HG03442 (cell line): ENCODE data around the gene GBP4.

Experiments used
- ATAC-seq: cut with Tn5 transposase; IDR thresholded peaks from one replicate; pipeline ENCODE4 v1.9.1; 2021; ENCODE audit warnings: mild to moderate bottlenecking, moderate library complexity; ENCODE audit not compliant: unreplicated experiment

GBP4 gene

DNA sequence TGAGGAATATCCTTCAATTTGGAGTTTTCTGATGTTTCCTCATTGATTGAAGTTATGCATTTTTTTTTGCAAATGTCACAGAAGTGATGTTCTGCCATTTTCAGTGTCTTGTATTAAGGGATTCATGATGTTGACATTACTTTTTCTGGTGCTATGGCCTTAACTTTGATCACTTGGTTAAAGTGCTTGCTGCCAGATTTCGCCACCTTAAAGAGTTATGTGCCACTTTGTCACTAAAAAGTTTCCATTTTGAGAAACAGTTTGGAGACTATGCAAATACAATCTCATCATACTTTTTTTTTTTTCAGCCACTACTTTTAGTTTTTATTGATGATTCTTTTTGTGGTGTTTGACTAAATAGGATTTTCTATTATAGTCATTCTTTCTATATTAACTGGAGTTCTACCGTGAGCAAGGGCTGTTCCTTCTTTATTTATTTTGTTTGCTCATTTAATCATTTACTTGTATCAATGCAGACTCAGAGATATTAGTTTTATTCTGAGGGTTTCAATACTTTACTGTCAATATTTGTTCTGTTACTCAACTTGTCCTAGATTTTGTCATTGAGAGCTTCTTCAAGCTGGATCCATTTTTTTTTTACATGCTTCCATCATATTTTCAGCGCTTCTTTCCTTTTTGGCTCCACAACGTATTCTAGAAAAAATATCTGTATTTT is 26.1 kb downstream of the GBP4 start:
- no peak for ATAC-seq

DNA sequence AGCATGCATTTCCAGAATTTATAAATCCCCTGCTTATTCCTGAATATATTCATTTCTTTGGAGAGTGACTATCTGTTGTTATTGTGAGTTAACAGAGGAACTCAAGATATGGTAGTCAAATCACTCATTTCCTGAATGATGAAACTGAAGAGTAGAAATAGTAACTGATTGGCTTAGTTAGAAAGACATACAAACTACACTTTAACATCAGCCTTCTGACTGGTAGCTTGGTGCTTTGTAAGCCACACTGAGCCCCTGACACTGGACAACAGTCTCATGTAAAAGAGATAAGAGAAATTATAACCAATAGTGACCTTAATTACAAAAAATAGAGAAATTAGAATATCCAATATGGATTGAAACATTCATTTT is 27.7 kb downstream of the GBP4 start:
- no peak for ATAC-seq

DNA sequence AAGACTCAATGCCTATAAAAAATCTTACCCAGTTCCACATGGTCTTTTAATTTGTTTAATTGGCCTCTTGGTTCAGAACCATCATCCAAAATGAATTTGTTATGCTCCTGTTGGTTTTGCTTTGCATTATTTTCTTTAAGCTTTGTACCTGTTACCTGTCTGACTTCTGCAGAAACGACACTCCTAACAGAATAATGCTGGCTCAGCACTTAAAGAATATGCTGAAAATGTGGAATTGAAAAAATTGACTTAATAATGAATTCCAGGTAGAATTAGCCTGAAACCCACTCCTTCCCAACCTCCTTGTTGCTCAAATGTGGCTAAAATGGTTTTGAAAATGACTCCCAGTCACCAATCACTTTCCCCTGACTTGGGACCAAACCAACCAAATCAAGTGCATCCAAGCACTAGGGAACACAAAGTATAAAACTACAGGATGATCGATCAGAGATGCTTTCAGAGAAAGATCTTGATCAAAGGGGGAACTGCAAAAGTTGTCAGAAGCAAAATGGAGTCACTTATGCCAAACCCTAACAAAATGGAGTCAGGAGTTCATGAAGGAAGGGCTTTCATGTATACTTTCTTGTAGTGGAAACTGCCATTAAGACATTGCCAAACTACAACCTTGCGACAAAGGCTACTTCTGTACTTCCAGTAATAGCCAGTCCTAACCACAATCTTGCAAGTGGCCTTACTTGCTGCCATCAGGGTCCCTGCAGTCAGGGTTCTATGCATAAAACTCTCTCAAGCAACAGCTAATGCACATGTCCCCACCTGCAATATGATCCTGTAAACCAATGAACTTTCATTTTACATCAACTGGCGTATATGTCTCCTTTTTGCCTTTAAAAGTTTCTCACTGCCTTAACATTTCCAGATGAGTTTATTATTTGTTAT is 28.3 kb downstream of the GBP4 start:
- no peak for ATAC-seq

DNA sequence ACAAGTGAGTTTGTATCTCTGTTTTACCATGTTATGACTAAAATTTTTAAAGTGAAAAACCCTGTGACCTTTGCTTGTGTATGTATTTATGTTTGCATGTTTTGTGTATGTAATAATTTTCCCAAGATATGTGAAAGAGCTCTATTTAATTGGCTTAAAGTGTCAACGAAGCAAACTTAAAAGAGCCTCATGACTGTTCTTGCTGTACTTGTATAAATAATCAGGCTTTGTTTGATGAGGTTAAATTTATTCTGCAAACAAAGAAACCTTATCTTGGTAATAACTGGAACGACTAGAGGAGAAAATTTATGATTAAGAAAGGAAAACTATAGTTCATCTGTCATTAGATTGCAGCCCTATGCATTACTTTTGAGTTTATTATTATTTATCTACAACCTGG is 29.6 kb downstream of the GBP4 start:
- ATAC-seq, result no peak

DNA sequence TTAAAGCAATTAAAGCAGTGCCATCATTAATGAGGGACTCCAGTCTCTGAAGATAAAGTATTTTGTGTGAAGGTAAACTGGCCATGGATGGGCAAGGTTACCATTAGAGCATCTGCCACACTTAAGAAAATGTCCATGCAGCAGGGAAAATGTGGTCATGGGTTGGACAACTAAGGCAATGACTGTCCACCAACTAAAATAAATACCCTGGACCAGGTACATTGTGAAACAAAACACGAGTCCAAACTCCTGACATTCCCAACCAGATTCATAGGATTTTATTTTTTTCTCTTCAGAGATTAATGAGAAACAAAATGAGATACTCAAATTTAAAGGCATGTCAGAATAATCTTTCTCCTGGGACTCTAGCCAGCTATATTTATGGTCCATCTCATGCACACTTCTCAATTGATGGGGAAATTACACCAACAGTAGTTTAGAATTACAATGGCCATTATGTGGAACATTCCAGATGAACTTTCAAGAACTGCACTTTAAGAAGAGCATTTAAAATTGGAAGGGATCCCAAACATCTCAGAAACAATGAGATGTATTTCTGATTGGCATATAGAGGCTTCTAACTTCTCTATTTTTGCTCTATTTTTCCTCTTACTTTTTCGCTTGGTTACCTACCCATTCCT is 31.0 kb downstream of the GBP4 start:
- ATAC-seq, result no peak

DNA sequence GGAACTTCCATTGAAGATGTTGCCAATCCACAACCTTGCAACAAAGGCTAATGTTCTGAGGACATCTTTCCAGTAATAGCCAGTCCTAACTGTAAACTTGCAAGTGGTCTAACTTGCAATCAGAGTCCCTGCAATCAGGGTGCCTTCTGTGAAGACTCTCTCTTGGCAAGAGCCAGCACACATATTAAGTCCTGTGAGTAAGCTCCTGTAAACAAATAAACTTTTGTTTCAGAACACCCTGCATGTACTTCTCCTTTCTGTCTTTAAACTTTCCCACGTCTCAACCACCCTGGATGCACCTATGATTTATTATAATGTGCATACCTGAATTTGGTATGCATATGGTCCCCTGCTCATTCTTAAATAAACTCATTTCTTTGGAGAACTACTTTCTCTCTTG is 32.0 kb downstream of the GBP4 start:
- ATAC-seq, result no peak

DNA sequence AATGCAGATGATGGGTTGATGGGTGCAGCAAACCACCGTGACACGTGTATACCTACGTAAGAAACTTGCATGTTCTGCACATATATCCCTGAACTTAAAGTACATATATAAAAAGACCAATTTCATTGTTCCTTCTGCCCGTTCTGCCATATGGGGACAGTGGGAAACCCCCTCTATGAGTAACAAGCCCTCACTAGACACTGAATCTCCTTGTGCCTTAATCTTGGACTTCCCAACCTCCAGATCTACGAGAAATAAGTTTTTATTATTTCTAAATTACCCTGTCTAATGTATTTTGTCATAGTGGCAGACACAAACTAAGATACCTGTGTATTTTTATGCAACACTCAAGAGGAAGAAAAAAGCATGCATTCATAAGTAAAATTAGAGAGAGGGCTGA is 32.9 kb downstream of the GBP4 start:
- no peak for ATAC-seq

DNA sequence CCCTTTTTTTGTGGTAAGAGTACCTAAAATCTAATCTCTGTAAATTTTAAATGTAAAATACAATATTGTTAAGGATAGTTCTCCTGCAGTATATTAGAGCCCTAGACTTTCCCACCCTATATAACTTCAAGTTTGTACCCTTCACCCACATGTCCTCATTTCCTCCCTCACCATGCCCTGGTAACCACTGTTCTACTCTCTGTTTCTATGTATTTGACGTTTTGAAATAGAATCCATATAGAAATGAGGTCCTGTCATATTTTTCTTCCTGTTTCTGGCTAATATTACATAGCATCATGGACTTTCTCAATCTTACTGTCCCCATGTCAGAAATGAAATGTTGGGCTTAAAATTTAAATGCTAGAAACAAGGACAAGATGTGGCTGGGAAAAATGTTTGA is 47.7 kb downstream of the GBP4 start:
- ATAC-seq, result no peak

DNA sequence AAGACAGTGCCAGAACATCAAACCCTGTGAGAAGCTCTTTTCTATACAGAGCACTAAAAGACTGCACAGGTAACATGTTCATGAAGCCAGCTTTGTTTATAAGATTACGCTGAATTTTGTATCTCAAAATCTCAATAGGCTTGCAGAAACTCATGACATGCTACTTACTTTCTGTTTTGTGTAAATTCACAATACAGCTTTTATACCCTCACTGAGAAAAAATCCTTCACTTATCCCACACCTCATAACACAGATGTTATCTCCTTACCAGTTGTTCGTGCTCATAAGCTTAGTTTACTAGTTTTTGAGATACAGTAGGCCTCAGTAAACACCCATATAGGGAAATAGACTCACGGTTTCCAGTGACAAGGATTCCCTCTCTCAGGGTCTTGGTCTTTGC is 48.8 kb downstream of the GBP4 start:
- ATAC-seq, result no peak

DNA sequence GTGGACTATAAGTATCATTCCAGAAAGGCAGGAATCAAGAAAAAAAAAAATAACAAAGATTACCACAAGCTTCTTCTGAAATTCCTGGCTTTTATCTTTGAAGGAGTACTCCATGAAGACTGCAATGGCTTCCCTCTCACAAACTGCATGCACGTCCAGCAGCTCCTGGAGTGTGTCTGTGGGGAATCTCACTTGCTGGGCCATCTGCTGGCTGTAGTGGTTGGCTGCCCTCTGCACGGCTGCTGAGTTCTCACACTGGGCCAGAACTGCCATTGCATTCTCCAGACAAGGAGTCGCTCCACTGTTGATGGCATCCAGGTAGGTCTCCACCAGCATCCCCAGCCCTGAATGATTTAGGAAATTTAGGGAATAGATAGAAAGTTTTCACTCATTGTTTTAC is 49.5 kb downstream of the GBP4 start:
- ATAC-seq, result no peak

DNA sequence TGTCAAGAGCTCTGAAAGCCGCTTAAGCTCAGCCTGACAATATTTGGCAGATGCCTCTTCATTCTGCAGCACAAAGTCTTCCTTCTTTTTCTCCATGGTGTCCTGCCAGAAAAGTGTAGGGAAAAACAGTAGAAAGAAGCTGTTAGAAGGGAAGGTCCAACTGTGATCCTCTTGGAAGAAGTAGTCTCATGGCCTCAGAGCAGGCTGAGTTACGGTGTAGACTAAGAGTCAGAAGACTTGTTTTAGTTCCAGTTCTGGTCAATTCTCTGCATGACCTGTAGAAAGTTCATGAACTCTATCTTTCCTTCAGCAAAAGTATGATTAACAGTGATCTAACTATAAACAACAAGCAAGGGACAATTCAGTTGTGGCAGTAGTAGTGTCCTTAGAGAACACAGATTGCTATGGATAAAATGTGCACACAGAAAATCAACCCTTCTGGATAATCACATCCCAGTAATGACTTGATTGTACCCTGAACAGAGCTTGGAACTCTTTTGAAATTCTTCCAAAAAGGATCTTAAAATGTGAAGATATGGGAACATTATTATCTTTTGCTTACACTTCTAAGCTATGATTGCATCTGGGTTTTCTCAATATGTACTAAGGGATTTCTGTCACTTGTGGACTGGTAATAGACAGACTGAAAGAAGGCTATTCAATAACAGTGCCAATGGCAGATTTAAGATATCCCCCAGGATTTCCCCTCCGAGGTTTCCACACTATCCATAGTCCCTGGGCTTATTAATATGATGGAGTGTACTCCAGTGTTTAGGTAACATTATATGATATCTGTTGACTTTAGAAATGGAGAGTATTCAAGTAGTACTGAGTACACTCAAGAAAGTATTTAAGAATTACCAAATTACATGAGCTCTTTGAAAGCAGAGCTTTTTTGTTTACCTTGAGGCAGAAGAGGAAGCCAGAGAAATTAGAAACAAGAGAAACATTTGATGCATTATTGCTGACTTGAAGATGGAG is 50.8 kb downstream of the GBP4 start:
- ATAC-seq, result no peak

DNA sequence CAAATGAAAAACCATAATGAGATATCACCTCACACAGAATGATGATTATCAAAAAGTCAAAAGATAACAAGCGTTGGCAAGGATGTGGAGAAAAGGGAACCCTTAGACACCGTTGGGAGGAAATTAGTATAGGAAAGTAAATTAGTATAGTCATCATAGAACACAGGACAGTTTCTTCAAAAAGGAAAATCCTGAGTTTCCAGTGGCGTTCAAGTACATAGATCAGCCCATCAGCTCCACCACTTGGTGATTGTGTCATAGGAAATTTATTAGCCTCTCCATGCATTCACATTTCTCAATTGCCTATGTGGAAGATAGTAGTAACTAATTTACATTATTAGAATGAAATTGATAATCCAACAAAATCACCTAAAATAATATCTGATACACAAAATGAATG is 52.0 kb downstream of the GBP4 start:
- ATAC-seq, result no peak

DNA sequence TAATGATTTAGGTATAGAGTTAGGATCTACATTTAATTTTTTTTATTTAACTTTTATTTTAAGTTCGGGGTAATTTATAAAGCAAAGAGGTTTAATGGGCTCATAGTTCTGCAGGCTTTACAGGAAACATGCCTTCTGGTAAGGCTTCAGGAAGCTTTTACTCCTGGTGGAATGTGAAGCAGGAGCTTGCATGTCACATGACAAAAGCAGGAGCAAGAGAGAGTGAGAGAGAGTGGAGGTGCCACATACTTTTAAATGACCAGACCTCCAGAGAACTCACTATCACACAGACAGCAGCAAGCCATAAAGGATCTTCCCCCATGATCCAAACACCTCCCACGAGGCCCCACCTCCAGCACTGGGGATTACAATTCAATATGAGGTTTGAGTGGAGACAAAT is 55.3 kb downstream of the GBP4 start:
- ATAC-seq, result no peak

DNA sequence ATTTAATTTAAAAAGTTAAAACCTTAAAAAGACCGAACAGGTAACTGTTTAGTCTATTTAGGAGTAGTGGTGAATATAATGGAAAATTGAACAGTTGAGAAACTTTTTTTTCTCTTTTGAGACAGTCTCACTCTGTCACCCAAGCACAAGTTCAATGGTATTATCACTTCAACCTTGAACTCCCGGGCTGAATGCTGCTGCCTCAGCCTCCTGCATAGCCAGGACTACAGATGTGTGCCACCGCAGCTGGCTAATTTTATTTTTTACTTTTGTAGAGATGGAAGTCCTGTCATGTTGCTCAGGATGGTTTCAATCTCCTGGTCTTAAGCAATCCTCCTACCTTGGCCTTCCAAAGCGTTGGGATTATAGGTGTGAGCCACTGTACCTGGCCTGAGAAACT is 56.6 kb downstream of the GBP4 start:
- no peak for ATAC-seq

DNA sequence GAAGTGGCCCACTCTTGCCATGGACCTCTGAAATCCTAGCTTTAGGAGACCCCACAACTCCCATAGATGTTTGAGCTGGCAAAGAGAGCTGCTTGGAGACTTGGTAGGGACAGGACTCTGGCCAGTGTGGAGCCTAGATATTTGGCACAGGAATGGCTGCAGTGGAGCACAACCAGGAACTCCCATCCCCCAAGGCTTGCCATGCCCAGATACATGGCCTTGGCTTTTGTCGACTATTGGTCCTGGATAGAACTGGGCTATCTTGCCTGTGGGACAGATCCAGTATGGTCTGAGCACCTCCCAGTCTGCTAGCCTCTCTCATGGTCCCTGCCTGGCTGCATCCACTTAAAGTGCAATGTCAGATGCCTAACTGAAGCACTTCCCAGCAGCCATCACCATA is 65.0 kb downstream of the GBP4 start:
- ATAC-seq, result no peak
